Measurements from ENCODE around the gene EMC8.
"Not testable (repeated sequence)": the region's sequence is repeated elsewhere in the genome, so short reads cannot be mapped to it uniquely, and the experiment has no call there.

Gene EMC8

DNA sequence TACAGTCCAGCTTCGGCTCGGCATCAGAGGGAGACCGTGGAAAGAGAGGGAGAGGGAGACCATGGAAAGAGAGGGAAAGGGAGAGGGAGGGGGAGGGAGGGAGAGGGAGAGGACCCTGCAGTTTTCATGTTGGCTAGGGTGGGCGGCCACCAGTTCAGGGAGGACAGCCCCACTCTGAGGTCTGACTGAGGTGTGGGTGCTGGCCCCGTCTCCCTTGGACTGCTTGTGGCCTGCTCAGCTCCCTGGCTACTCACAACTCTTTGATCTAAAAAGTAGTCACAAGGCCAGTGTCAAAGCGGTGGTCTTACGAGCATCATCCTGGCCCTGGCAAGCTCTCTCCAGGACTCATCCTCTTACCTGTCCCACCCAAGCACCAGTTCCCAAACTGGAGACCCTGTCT lies 9.6 kb upstream of the EMC8 start:
- H3K36me3 Mint-ChIP-seq (ENCODE audit: low read depth), result peaks cover 36% of the 10 kb centered on the region
- H3K4me1 Mint-ChIP-seq, result no peaks in the 10 kb centered on the region
- TF ChIP-seq, protein P1, sequence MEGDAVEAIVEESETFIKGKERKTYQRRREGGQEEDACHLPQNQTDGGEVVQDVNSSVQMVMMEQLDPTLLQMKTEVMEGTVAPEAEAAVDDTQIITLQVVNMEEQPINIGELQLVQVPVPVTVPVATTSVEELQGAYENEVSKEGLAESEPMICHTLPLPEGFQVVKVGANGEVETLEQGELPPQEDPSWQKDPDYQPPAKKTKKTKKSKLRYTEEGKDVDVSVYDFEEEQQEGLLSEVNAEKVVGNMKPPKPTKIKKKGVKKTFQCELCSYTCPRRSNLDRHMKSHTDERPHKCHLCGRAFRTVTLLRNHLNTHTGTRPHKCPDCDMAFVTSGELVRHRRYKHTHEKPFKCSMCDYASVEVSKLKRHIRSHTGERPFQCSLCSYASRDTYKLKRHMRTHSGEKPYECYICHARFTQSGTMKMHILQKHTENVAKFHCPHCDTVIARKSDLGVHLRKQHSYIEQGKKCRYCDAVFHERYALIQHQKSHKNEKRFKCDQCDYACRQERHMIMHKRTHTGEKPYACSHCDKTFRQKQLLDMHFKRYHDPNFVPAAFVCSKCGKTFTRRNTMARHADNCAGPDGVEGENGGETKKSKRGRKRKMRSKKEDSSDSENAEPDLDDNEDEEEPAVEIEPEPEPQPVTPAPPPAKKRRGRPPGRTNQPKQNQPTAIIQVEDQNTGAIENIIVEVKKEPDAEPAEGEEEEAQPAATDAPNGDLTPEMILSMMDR (IDR thresholded peaks at IDR 0.05; ENCODE audit: unreplicated experiment in 3 of 3), result no peak
- peaks cover 37% of the 10 kb centered on the region for H3K27me3 Mint-ChIP-seq (ENCODE audit: low read depth)
- H3K27ac Mint-ChIP-seq, result no peak overlapping the region
- H3K4me3 Mint-ChIP-seq, result no peak overlapping the region
- no peaks in the 10 kb centered on the region for H3K9me3 Mint-ChIP-seq

DNA sequence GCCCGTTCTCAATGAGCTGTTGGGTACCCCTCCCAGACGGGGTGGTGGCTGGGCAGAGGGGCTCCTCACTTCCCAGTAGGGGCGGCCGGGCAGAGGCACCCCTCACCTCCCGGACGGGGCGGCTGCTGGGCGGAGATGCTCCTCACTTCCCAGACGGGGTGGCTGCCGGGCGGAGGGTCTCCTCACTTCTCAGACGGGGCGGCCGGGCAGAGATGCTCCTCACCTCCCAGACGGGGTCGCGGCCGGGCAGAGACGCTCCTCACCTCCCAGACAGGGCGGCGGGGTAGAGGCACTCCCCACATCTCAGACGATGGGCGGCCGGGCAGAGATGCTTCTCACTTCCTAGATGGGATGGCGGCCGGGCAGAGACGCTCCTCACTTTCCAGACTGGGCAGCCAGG lies 8.8 kb upstream of the EMC8 start:
- peaks cover 29% of the 10 kb centered on the region for H3K27me3 Mint-ChIP-seq (ENCODE audit: low read depth)
- not testable (repeated sequence) for H3K9me3 Mint-ChIP-seq, H3K27ac Mint-ChIP-seq, H3K4me1 Mint-ChIP-seq, H3K4me3 Mint-ChIP-seq
- H3K36me3 Mint-ChIP-seq (ENCODE audit: low read depth), result peaks cover 44% of the 10 kb centered on the region

DNA sequence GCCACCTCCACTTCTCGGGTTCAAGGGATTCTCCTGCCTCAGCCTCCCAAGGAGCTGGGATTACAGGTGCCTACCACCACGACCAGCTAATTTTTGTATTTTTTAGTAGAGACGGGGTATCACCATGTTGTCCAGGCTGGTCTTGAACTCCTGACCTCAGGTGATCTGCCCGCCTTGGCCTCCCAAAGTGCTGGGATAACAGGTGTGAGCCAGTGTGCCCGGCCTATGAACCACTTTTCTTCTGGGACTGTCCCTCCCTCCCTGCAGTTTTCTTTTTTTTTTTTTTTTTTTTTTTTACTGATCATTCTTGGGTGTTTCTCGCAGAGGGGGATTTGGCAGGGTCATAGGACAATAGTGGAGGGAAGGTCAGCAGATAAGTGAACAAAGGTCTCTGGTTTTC lies 8.0 kb upstream of the EMC8 start:
- Mint-ChIP-seq H3K36me3 (ENCODE audit: low read depth) (peaks cover 51% of the 10 kb centered on the region), H3K27me3 (ENCODE audit: low read depth) (peaks cover 21% of the 10 kb centered on the region)
- not testable (repeated sequence) for H3K4me1 Mint-ChIP-seq, H3K9me3 Mint-ChIP-seq, H3K4me3 Mint-ChIP-seq, H3K27ac Mint-ChIP-seq

DNA sequence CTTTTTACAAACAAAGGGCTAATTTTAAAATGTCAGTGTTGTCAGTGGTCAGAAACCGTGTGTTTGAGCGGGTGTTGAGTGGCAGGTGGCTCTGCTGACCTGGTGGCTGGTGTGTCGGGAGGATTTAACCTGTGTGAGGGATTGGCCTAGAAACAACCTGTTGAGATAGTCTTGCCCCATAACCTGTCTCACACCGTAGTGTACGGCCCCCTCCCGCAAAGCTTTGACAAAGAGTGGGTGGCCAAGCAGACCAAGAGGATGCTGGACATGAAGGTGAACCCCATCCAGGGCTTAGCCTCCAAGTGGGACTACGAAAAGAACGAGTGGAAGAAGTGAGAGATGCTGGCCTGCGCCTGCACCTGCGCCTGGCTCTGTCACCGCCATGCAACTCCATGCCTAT lies 7.2 kb upstream of the EMC8 start:
- Mint-ChIP-seq H3K4me3 (no peak overlapping the region), H3K27me3 (ENCODE audit: low read depth) (peaks cover 13% of the 10 kb centered on the region), H3K9me3 (no peaks in the 10 kb centered on the region), H3K4me1 (peaks cover 6% of the 10 kb centered on the region), H3K36me3 (ENCODE audit: low read depth) (peaks cover 59% of the 10 kb centered on the region), H3K27ac (no peak overlapping the region)
- TF ChIP-seq, protein P1 (IDR thresholded peaks at IDR 0.05; ENCODE audit: unreplicated experiment in 3 of 3), result no peak

DNA sequence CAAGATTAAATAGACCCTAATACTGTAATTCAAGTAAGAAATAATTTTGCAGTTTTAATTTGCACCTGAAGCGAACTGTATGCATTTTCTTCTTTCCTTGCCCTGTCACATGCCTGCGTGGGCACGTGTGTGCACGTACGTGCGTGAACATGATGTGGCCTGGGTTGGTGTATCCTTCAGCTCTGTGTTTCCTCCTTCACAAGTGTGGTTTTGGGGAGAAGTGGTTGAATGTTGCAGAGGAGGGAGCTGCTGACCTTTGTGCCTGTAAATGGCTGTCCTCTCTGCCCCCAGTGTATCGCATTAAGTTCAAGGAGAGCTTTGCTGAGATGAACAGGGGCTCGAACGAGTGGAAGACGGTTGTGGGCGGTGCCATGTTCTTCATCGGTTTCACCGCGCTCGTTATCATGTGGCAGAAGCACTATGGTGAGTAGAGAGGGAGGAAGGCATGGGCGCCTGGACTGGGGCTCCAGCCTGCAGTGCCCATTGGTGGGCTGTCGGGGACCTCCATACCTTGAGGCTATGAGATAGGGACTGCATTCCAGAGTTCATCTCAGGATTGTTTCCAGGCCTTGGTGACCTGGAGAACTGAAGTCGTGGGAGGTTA lies 6.2 kb upstream of the EMC8 start:
- Mint-ChIP-seq H3K27ac (no peak overlapping the region), H3K9me3 (no peaks in the 10 kb centered on the region), H3K27me3 (ENCODE audit: low read depth) (peaks cover 6% of the 10 kb centered on the region), H3K36me3 (ENCODE audit: low read depth) (peaks cover 63% of the 10 kb centered on the region), H3K4me1 (peaks cover 6% of the 10 kb centered on the region), H3K4me3 (no peak overlapping the region)
- TF ChIP-seq, protein P1 (IDR thresholded peaks at IDR 0.05; ENCODE audit: unreplicated experiment in 3 of 3), result no peak

DNA sequence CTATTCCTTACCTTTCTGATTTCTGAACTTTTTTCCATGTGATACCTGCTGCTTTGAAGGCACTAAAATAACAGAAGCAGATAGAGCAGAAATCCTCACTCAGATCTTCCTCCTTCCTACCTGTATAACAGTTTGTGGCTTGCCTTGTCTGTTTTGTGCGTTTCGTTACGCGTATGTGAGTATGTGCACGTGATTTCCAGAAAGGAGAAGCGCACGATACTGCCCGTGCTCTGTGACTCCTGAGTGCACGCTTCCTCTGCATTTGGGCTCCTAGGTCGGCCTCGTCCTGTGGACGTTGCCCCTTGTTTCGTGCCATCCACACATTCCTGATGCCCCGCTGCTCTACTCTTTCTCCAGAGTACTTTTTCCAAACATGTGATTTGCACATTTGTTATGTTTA lies 4.2 kb upstream of the EMC8 start:
- H3K4me3 Mint-ChIP-seq, result peak overlapping the region; percentile 7 to 50 (median 31)
- peaks cover 58% of the 10 kb centered on the region for H3K36me3 Mint-ChIP-seq (ENCODE audit: low read depth)
- no peaks in the 10 kb centered on the region for H3K9me3 Mint-ChIP-seq
- TF ChIP-seq, protein P1 (IDR thresholded peaks at IDR 0.05; ENCODE audit: unreplicated experiment in 3 of 3), result no peak
- peaks cover 12% of the 10 kb centered on the region for H3K4me1 Mint-ChIP-seq
- H3K27me3 Mint-ChIP-seq (ENCODE audit: low read depth), result no peaks in the 10 kb centered on the region
- no peak overlapping the region for H3K27ac Mint-ChIP-seq

DNA sequence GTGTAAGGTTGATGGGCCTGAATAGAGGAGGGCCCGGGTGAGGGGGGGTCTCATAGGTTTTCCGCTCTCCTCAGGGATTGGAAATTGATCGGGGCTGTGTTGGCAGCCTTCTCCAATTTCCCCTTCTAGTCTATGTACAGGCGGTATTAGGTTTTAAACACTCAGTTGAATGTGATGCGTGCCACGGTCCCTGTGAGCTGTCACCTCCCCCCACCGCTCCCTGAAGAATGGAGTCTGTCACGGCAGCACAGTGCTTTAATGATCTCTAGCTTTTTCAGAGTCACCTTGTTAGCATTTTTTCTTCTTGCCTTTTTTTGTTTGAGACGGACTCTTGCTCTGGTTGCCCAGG lies 951 bp upstream of the EMC8 start:
- peaks cover 52% of the 10 kb centered on the region for H3K36me3 Mint-ChIP-seq (ENCODE audit: low read depth)
- no peaks in the 10 kb centered on the region for H3K27me3 Mint-ChIP-seq (ENCODE audit: low read depth)
- no peaks in the 10 kb centered on the region for H3K9me3 Mint-ChIP-seq
- peak overlapping the region; percentile 87 to 96 (median 93) for H3K4me3 Mint-ChIP-seq
- TF ChIP-seq, protein P1 (IDR thresholded peaks at IDR 0.05; ENCODE audit: unreplicated experiment in 3 of 3), result no peak
- H3K4me1 Mint-ChIP-seq, result peaks cover 21% of the 10 kb centered on the region
- peak overlapping the region; percentile 78 to 91 (median 87) for H3K27ac Mint-ChIP-seq

All from nephron (organoid).